Calu3 (cell line): ENCODE measurements around the gene DCHS2. TPM values are rescaled to one million over a fixed set of nuclear protein-coding genes. Genes with fewer than 3 reads are reported as not detected.

ENCODE experiments used
- BruUV-seq: library from RNA; stranded (reverse); fragments of 400-500 nt; replicated peaks from 2 replicates; lab custom pipeline; 2021; lab: Mats Ljungman, UMichigan
- CTCF ChIA-PET: fragments of 300-600 bp; sonication (Branson Sonifier 250); formaldehyde crosslinking; loops from one replicate; lab custom pipeline; 2022; ENCODE audit warnings: antibody characterized with exemption; lab: Charles Lee
- DNase-seq: peaks from one replicate; pipeline ENCODE4 v3.0.0; 2022
- H3K27ac Mint-ChIP-seq: one replicate; pipeline ENCODE4 v1.8.0; 2022; ENCODE audit warnings: mixed read lengths; ENCODE audit not compliant: unreplicated experiment
- H3K27me3 Mint-ChIP-seq: one replicate; pipeline ENCODE4 v1.8.0; 2022; ENCODE audit warnings: mixed read lengths; ENCODE audit not compliant: unreplicated experiment
- H3K36me3 Mint-ChIP-seq: one replicate; pipeline ENCODE4 v1.8.0; 2022; ENCODE audit warnings: mild to moderate bottlenecking, moderate library complexity, mixed read lengths; ENCODE audit not compliant: insufficient read depth, unreplicated experiment
- H3K4me1 Mint-ChIP-seq: one replicate; pipeline ENCODE4 v1.8.0; 2022; ENCODE audit warnings: mild to moderate bottlenecking, low read depth, mixed read lengths; ENCODE audit not compliant: unreplicated experiment
- H3K4me3 Mint-ChIP-seq: one replicate; pipeline ENCODE4 v1.8.0; 2022; ENCODE audit warnings: mild to moderate bottlenecking, low read depth, moderate library complexity, mixed read lengths; ENCODE audit not compliant: unreplicated experiment
- H3K9me3 Mint-ChIP-seq: one replicate; pipeline ENCODE4 v1.8.0; 2022; ENCODE audit warnings: low read depth, mixed read lengths; ENCODE audit not compliant: unreplicated experiment
- intact Hi-C: fragments of 100-400 bp; cut with micrococcal nuclease; formaldehyde crosslinking; loops from one replicate; pipeline ENCODE4 v1.10.0; 2022; ENCODE audit not compliant: unreplicated experiment
- total RNA-seq: library from RNA; stranded (reverse); gene quantifications from 2 replicates; pipeline ENCODE4 v1.2.3, GENCODE V29; 2022
- TF ChIP-seq, protein P1 (sequence below): fragments of 200-600 bp; IDR thresholded peaks from one replicate; pipeline ENCODE4 v1.8.0; 2022; ENCODE audit warnings: antibody characterized with exemption; ENCODE audit not compliant: unreplicated experiment

The DCHS2 gene
- total RNA-seq, 1 experiment from 2014 or later, result 0.07 TPM

DNA sequence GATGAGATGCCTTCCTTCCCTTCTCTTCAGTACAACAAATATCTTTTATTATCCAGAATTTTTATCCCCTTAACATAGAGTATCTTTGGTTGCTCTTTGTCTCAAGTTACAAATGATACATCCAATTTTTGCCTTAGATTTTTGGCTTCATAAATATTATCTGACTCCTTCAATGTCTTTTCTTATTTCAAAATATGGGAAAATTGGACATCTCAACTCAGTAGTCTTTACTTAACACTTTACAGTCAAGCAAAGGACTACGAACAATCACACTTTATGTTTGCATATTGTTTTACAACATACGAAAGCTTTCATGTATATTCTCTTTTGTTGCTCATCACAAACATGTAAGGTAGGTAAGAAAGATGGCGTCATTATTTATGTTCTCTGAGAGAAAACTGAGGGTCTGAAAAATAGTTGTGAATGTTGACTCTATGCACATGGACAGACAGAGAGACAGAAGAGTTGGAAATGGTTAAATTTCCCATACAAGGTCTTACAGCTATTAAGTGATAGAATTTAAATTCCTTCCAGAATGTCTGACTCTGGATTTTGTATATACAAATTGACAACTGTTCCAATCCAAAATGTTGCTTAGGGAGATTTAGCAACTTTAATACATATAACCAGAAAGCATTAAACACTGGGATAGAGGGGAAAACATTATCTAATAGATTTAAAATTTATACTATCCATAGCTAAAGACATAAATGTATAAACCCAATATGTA is 29.4 kb downstream of the DCHS2 start:
- Mint-ChIP-seq H3K4me1 (no peaks in the 10 kb centered on the region), H3K4me3 (no peak overlapping the region), H3K27me3 (no peaks in the 10 kb centered on the region), H3K9me3 (no peaks in the 10 kb centered on the region), H3K36me3 (no peaks in the 10 kb centered on the region), H3K27ac (no peak overlapping the region)
- no peak for DNase-seq
- CTCF ChIA-PET, result no interaction called here
- TF ChIP-seq, protein P1, sequence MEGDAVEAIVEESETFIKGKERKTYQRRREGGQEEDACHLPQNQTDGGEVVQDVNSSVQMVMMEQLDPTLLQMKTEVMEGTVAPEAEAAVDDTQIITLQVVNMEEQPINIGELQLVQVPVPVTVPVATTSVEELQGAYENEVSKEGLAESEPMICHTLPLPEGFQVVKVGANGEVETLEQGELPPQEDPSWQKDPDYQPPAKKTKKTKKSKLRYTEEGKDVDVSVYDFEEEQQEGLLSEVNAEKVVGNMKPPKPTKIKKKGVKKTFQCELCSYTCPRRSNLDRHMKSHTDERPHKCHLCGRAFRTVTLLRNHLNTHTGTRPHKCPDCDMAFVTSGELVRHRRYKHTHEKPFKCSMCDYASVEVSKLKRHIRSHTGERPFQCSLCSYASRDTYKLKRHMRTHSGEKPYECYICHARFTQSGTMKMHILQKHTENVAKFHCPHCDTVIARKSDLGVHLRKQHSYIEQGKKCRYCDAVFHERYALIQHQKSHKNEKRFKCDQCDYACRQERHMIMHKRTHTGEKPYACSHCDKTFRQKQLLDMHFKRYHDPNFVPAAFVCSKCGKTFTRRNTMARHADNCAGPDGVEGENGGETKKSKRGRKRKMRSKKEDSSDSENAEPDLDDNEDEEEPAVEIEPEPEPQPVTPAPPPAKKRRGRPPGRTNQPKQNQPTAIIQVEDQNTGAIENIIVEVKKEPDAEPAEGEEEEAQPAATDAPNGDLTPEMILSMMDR, result no peak
- BruUV-seq, result no TSS peak
- intact Hi-C loops, result no loop called here

DNA sequence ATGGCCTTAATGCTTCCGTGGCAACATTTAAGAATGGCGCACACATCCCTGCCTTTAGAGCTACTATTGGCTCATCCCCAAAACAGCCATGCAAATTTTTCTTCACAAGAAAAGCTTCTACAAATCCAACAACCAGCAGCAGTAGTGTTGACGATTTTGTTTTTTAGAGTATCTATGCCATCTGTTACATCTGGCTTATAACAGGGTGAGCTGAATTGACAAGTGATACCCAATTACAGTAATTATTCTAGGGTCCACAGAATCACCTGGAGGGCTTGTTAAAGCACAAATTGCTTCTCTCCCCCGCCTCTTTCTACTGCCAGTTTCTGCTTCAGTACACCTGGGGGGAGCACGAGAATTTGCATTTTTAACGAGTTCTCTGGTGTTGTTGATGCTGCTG is 34.1 kb downstream of the DCHS2 start:
- intact Hi-C loops, result no loop called here

DNA sequence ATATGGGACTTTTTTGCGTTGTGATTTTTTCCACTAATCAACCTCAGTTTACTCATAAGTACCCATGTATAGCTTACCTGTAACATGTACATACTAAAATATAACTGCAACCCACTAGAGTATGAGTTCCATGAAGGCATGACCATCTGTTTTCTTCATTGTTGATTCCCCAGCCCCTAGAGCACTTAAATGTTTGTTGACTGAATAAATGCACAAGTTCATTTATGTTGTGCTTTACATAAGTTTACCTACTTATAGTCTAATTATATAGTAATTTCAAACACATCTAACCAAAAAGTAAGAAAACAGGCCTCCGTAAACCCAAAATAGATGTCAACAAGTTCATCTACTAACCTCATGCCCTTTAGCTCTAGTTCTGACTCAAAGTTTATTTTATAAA is 34.7 kb downstream of the DCHS2 start:
- TF ChIP-seq, protein P1, result no peak
- Mint-ChIP-seq H3K4me1 (no peaks in the 10 kb centered on the region), H3K36me3 (no peaks in the 10 kb centered on the region), H3K4me3 (no peak overlapping the region), H3K9me3 (no peaks in the 10 kb centered on the region), H3K27me3 (no peaks in the 10 kb centered on the region), H3K27ac (no peak overlapping the region)
- no TSS peak for BruUV-seq
- intact Hi-C loops, result no loop called here
- CTCF ChIA-PET, result no interaction called here
- DNase-seq, result no peak

More for the DNA sequence above, 34.1 kb downstream of the DCHS2 start:
- no peaks in the 10 kb centered on the region for H3K27me3 Mint-ChIP-seq
- H3K9me3 Mint-ChIP-seq, result no peaks in the 10 kb centered on the region
- H3K4me3 Mint-ChIP-seq, result no peak overlapping the region
- no peaks in the 10 kb centered on the region for H3K4me1 Mint-ChIP-seq
- TF ChIP-seq, protein P1, result no peak
- BruUV-seq, result no TSS peak
- CTCF ChIA-PET, result no interaction called here
- H3K27ac Mint-ChIP-seq, result no peak overlapping the region
- DNase-seq, result no peak
- no peaks in the 10 kb centered on the region for H3K36me3 Mint-ChIP-seq

DNA sequence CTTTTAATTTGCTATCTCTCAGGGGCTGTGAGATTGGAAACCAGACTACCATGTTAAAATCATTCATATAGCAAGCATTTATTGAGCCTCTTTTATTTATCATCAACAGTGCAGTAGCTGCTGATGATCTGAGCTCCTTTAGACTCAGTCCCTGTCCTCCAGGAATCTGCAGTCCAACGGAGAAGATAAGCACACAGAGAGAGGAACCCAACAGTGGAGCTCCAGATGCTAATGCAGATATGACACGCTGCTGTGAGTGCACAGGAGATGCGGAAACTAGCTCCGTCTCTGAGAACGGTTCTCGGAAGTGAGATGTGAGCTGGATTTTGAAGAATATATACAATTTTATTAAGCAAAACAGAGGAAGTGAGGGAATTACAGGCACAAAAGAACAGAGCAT is 35.4 kb downstream of the DCHS2 start:
- no TSS peak for BruUV-seq
- H3K36me3 Mint-ChIP-seq, result no peaks in the 10 kb centered on the region
- H3K4me3 Mint-ChIP-seq, result no peak overlapping the region
- TF ChIP-seq, protein P1, result no peak
- no peaks in the 10 kb centered on the region for H3K9me3 Mint-ChIP-seq
- H3K27me3 Mint-ChIP-seq, result no peaks in the 10 kb centered on the region
- no peak for DNase-seq
- H3K27ac Mint-ChIP-seq, result no peak overlapping the region
- CTCF ChIA-PET, result no interaction called here
- H3K4me1 Mint-ChIP-seq, result no peaks in the 10 kb centered on the region
- intact Hi-C loops, result no loop called here
